DOHH2 (cell line): Measurements from ENCODE around the gene SEMA4C.

Source experiments
- H3F3A ChIP-seq: fragments of 200-600 bp; sonication (generic), shearing (Covaris generic); 2 replicates; pipeline ENCODE4 v1.6.0; 2016; ENCODE audit warnings: antibody characterized with exemption, mild to moderate bottlenecking; ENCODE audit not compliant: control insufficient read depth, insufficient read depth
- H3K27ac ChIP-seq: fragments of 200-600 bp; sonication (generic); 2 replicates; pipeline ENCODE4 v1.5.1; 2014; ENCODE audit warnings: low read depth, mild to moderate bottlenecking, low read length, moderate library complexity
- H3K27me3 ChIP-seq: fragments of 200-600 bp; sonication (generic); 2 replicates; pipeline ENCODE4 v1.6.1; 2014; ENCODE audit warnings: mild to moderate bottlenecking, low read length, mixed read lengths; ENCODE audit not compliant: control insufficient read depth
- H3K36me3 ChIP-seq: fragments of 200-600 bp; sonication (generic); 2 replicates; pipeline ENCODE4 v1.6.1; 2014; ENCODE audit warnings: mild to moderate bottlenecking, low read length, moderate library complexity, mixed read lengths; ENCODE audit not compliant: control insufficient read depth
- H3K4me1 ChIP-seq: fragments of 200-600 bp; sonication (generic); 2 replicates; pipeline ENCODE4 v1.6.1; 2014; ENCODE audit warnings: mild to moderate bottlenecking, low read length, mixed read lengths; ENCODE audit not compliant: control insufficient read depth
- H3K4me2 ChIP-seq: fragments of 200-600 bp; sonication (generic); 2 replicates; pipeline ENCODE4 v1.6.0; 2014; ENCODE audit warnings: mild to moderate bottlenecking, low read length, moderate library complexity
- H3K4me3 ChIP-seq: fragments of 200-600 bp; sonication (generic); 2 replicates; pipeline ENCODE4 v1.5.1; 2014; ENCODE audit warnings: mild to moderate bottlenecking, low read length, mixed read lengths
- H3K79me2 ChIP-seq: fragments of 200-600 bp; sonication (generic); 2 replicates; pipeline ENCODE4 v1.6.1; 2014; ENCODE audit warnings: mild to moderate bottlenecking, low read length, mixed read lengths; ENCODE audit not compliant: control insufficient read depth
- H3K9me2 ChIP-seq: fragments of 200-600 bp; sonication (generic); replicated peaks from 2 replicates; pipeline ENCODE4 v1.6.1; 2014; ENCODE audit warnings: mild to moderate bottlenecking, low read length, mixed read lengths; ENCODE audit not compliant: control insufficient read depth
- H3K9me3 ChIP-seq: fragments of 200-600 bp; sonication (generic); 2 replicates; pipeline ENCODE4 v1.6.1; 2014; ENCODE audit warnings: antibody characterized with exemption, low read length, mixed read lengths; ENCODE audit not compliant: control insufficient read depth, insufficient read depth
- H4K20me1 ChIP-seq: fragments of 200-600 bp; sonication (generic); 2 replicates; pipeline ENCODE4 v1.6.0; 2014; ENCODE audit warnings: low read depth, mild to moderate bottlenecking, antibody characterized with exemption, low read length, moderate library complexity; ENCODE audit not compliant: control insufficient read depth, insufficient read depth
- EZH2phosphoT487 ChIP-seq: fragments of 200-600 bp; sonication (generic); IDR thresholded peaks from 2 replicates; pipeline ENCODE4 v1.6.1; 2017; ENCODE audit warnings: borderline replicate concordance, mild to moderate bottlenecking, antibody characterized with exemption, low read length, moderate library complexity, mixed read lengths
- TF ChIP-seq, protein P1 (sequence below): fragments of 200-600 bp; sonication (generic); IDR thresholded peaks from one replicate; pipeline ENCODE4 v1.5.1; 2014; ENCODE audit warnings: antibody characterized with exemption, mild to moderate bottlenecking, low read depth, low read length; ENCODE audit not compliant: poor library complexity, severe bottlenecking

SEMA4C gene

GRCh38 chr2:96893289-96894150 is 23.6 kb upstream of the SEMA4C start:
- H4K20me1 ChIP-seq: no peaks in the 10 kb centered on the region
- H3K36me3 ChIP-seq: no peaks in the 10 kb centered on the region
- TF ChIP-seq, protein P1, sequence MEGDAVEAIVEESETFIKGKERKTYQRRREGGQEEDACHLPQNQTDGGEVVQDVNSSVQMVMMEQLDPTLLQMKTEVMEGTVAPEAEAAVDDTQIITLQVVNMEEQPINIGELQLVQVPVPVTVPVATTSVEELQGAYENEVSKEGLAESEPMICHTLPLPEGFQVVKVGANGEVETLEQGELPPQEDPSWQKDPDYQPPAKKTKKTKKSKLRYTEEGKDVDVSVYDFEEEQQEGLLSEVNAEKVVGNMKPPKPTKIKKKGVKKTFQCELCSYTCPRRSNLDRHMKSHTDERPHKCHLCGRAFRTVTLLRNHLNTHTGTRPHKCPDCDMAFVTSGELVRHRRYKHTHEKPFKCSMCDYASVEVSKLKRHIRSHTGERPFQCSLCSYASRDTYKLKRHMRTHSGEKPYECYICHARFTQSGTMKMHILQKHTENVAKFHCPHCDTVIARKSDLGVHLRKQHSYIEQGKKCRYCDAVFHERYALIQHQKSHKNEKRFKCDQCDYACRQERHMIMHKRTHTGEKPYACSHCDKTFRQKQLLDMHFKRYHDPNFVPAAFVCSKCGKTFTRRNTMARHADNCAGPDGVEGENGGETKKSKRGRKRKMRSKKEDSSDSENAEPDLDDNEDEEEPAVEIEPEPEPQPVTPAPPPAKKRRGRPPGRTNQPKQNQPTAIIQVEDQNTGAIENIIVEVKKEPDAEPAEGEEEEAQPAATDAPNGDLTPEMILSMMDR: no peak
- TF ChIP-seq EZH2phosphoT487: no peak
- H3K79me2 ChIP-seq: no peaks in the 10 kb centered on the region
- H3K27me3 ChIP-seq: peaks cover 3% of the 10 kb centered on the region; the same call in 1 of the 2 replicates
- H3K9me2 ChIP-seq: no peaks in the 10 kb centered on the region
- no peak overlapping the region for H3K27ac ChIP-seq
- H3K9me3 ChIP-seq: no peaks in the 10 kb centered on the region
- H3F3A ChIP-seq: no peaks in the 10 kb centered on the region
- no peaks in the 10 kb centered on the region for H3K4me1 ChIP-seq
- no peak overlapping the region for H3K4me2 ChIP-seq
- no peak overlapping the region for H3K4me3 ChIP-seq

DNA sequence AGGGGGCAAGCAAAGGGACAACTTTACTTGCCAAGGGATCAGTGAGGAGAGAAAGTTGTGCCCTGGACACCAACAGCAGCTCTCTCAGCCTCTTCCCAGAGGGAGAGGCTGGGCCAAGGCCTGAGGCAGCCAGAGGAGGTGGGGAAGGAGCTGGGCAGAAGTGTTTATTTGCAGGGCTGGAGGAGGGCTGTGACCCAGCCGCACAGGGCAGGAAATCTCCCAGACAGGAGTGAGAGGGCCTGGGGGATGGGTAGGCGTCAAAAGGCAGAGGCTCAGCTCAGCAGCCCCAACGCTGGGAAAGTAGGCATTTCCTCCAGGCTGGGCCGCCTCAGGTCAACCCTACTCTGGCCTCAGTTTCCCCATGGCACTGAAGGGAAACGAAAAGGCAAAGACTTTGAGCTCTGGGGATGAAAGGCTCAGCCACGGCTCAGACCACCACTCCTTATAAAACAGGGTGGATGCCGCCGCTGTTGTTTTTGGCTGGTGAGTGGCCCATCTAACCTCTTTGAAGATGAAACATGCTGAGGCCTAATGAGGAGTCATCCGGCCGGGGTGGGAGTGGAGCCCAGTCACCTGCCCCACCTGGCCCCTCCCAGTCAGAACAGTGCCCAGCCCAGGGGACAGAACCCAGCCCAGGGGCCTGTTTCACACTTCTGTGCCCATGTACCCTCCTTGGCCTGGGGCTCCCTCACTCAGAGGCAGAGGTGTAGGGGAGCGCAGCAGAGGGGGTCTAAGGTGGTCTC is 21.9 kb upstream of the SEMA4C start:
- Histone ChIP-seq H3F3A (no peaks in the 10 kb centered on the region), H3K4me3 (no peak overlapping the region), H3K9me3 (no peaks in the 10 kb centered on the region), H3K27me3 (no peaks in the 10 kb centered on the region), H3K27ac (no peak overlapping the region), H3K9me2 (no peaks in the 10 kb centered on the region), H3K4me2 (no peak overlapping the region), H3K4me1 (no peaks in the 10 kb centered on the region), H3K36me3 (no peaks in the 10 kb centered on the region), H4K20me1 (no peaks in the 10 kb centered on the region), H3K79me2 (no peaks in the 10 kb centered on the region)
- TF ChIP-seq EZH2phosphoT487: no peak
- TF ChIP-seq, protein P1: no peak

- H3K9me2 ChIP-seq: no peaks in the 10 kb centered on the region
These were observed 21.0 kb upstream of the SEMA4C start for GRCh38 chr2:96890726-96891385.

More at GRCh38 chr2:96890726-96891385, 21.0 kb upstream of the SEMA4C start:
- Histone ChIP-seq H3K79me2 (no peaks in the 10 kb centered on the region), H4K20me1 (no peaks in the 10 kb centered on the region), H3K27me3 (no peaks in the 10 kb centered on the region), H3F3A (no peaks in the 10 kb centered on the region), H3K4me1 (no peaks in the 10 kb centered on the region), H3K4me2 (no peak overlapping the region), H3K36me3 (no peaks in the 10 kb centered on the region), H3K4me3 (no peak overlapping the region), H3K9me3 (no peaks in the 10 kb centered on the region), H3K27ac (no peak overlapping the region)
- TF ChIP-seq, protein P1: no peak
- no peak for TF ChIP-seq EZH2phosphoT487
